DMS 273 (cell line): ENCODE data around the gene HMGXB4.
A peak's percentile ranks its signal among the peaks of the same experiment; 100 is the strongest.

Experiments
- DNase-seq: peaks from one replicate; lab custom pipeline; 2025; ENCODE audit not compliant: unreplicated experiment; lab: John Stamatoyannopoulos, UW

HMGXB4 gene

GRCh38 chr22:35310556-35311550 is 53.6 kb downstream of the HMGXB4 start:
- DNase-seq: no peak

DNA sequence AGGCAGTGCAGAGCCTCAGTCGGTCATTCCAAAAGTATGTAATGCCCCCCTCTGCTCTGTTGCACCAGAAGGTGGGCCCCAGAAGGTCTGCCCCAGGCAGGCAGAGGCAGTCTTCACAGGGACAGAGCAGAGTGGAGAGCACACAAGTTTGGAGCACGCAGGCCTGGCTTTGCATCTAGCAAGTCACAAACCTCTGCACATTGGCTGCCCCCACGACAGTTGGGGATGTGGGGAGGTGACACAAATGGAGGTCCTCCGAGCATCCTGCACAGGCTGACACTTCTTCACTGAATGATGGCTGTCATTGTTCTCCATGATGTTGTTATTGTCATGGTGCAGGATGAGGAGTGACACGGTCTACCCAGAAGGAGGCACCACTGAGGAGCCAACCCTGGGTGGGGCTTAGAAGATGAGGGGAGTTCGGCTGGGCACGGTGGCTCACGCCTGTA is 54.3 kb downstream of the HMGXB4 start:
- no peak for DNase-seq

DNA sequence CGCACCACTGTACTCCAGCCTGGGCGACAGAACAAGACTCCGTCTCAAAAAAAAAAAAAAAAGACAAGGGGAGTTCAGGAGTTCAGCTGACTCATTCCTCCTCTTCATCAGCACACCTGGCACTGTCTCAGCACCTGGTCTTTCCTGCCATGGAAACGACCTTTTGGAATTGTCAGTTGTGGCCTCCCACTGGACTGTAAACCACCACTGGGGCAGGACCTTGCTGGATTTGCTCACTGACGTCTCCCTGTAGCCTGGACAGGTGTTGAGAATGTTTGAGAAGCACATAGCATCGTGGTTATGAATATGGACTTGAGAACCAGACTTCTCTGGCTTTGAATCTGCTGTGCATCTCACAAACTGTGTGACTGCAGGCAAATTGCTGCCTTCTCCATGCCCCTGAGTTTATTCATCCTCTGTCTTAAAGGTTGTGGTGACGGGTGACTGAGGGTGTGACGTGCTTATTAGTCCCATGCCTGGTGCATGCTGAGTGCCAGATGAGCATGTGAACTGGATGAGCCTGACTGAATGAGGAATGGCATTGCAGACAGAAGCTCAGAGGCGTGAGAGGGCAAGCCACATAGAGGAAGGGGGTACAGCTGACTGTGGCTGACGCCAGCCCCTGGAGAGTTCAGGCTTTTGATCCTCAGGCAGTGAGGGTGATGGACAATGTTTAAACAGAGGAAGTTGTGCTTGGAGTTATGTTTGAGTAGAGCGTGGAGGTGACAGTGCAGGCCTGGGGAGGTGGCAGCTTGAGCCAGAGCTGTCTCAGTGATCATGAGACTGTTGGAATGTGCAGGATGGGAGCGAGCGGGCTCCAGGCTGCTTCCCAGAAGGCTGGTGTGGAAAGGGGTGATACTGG is 55.1 kb downstream of the HMGXB4 start:
- no peak for DNase-seq

GRCh38 chr22:35313311-35314121 is 56.2 kb downstream of the HMGXB4 start:
- peak; percentile 50 for DNase-seq

DNA sequence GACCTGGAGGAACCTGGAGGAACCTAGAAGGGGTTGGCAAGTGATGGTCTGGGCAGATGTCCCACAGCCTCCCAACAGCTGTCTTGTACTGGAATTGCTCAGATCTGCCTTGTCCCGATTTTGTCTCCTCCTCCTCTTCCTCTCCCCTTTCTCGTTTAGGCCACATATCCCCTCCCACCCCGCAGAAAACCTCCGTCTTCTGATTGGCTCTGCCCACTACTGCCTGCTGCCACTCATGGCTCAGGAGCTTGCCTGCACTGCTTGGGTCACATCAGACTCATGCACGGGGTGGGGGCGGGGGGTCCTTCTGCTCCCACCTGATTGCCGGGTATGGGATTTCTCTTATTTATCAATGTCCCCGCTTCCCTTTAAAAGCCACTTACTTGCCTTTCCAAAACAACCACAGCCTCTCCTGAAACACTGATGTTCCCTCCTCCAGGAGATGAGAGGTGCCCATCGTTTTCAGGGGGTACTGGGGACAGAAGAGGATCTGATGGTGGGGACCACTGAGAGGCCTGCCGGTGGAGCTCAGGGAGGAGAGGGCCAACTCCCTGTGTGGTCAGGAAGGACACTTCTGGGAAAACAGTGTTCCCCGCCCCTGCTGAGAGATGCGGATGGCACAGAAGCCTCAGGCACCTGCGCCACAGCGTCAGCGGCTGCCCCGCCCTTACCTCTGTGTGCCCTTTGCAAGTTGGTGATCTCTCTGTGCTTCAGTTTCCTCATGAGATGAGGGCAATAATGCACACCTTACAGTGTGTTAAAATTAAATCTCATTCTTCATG is 57.1 kb downstream of the HMGXB4 start:
- no peak for DNase-seq

- DNase-seq: no peak
Measured at GRCh38 chr22:35315141-35315854, 58.0 kb downstream of the HMGXB4 start.

DNA sequence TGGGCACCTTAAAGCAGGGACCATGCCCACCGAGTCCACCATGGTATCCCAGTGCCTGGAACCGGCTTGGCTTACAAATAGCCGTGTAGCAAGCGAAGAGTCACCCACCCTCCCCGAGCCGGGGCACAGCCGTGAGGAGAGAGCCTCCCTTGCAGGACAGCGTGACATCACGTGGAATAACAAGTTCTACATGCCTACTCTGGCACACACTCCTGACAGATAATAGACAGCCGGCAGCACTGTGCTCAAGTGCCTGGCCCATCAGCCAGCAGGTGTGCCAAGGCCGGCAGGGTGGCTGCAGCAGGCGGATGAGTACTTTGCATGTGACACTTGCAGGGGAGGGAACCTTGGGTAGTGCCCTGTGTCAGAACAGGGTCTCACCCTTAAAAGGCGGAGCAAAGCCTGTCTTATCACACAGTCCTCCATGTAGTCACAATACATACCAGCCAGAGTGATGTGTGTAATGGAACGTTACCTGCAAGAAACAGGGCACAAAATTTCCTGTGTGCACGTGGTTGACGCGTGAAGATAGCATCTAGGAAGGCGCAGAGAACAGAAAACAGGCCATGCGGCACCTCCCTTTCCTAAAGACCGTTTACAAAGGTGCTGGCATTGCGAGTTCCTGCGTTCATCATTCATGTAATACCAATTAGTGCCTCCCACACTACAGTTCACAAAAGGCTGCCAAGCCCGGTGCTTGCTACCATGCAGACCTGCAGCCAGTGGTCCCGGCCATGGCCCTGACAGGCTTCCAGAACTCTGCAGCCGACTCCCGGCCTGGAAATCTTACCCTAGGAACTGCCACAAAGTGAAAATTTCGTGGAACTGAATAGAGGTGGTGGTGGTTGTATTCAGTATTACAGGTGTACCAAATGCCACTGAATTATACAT is 58.8 kb downstream of the HMGXB4 start:
- no peak for DNase-seq

- no peak for DNase-seq
Measured at GRCh38 chr22:35316751-35317150, 59.5 kb downstream of the HMGXB4 start.

DNA sequence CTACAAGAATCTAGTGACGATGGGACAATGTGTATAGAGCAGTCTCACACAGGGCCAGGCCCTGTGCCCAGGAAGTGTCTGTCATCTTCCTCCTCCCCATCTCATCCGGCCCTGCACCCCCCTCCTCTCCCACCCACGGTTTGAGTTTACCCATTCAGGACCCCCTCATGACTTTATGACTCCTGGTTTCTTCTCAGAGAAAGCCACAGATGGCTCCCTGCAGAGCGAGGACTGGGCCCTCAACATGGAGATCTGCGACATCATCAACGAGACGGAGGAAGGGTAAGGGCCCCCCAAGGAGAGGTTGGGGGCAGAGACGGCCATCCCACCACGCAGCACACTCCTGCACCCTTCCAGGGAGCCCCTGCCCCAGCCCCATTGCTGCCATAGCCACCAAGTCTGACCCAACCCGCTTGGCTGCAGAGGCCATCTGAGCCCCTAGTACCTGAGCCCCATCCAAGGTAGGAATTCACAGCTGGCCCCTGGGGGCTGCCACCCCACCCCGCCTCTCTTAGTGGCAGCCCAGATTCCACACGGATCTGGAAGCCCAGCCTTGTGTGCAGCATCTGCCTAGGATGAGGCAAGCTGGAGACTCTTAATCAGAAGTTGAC is 60.5 kb downstream of the HMGXB4 start:
- DNase-seq: no peak

GRCh38 chr22:35318346-35319215 is 61.3 kb downstream of the HMGXB4 start:
- no peak for DNase-seq

- no peak for DNase-seq
Measured at GRCh38 chr22:35319244-35319985, 62.1 kb downstream of the HMGXB4 start.

DNA sequence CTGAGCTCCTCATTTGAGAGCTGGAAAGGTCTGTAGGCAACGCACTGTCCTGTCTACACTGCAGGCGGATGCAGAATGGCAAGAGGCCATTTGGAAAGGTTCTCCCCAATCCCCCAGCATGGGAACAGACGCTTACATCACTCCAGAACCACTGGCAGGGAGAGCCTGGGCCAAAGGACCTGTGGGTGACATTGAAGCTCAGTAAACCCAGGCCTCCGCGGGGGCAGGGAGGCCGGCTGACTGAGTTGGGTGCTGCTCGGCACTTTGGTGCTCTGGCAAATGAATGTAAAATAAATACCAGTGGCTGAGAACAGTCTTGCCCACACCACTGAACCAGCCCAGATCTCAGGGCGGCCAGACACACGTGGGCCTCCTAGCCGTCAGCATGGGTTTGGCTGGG is 64.8 kb downstream of the HMGXB4 start:
- no peak for DNase-seq

GRCh38 chr22:35322893-35323292 is 65.6 kb downstream of the HMGXB4 start:
- DNase-seq: no peak

- DNase-seq: no peak
Measured at GRCh38 chr22:35323305-35323704, 66.0 kb downstream of the HMGXB4 start.

GRCh38 chr22:35324067-35324466 is 66.8 kb downstream of the HMGXB4 start:
- DNase-seq: no peak

DNA sequence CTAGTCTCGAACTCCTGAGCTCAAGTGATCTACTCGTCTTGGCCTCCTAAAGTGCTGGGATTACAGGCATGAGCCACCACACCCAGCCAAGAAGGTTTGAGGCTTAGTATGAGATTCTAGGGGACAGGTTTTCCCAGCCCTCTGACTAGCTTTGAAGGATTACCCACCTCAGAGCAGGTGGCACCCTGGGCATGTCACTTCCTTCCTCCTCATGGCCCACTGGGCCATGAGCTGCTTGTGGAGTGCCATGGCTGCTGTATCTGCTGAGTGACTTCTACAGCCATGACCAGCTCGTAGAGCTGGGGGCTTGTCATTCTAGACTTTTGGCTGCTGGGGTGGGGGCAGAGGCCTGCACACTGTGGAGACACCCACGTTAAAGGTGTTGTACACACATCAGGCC is 67.5 kb downstream of the HMGXB4 start:
- no peak for DNase-seq
